HFFc6 (cell line): ENCODE measurements around the gene CASS4. TPM values are rescaled to one million over a fixed set of nuclear protein-coding genes. Genes with fewer than 3 reads are reported as not detected.

Experiments used
- DNase-seq: peaks from one replicate; pipeline ENCODE4 v3.0.0-alpha.2; 2018
- H3K27ac Mint-ChIP-seq: 2 replicates; pipeline ENCODE4 v1.8.0; 2020; ENCODE audit warnings: mild to moderate bottlenecking, mixed read lengths
- H3K27me3 Mint-ChIP-seq: 2 replicates; pipeline ENCODE4 v1.8.0; 2021; ENCODE audit warnings: mild to moderate bottlenecking, moderate library complexity, mixed read lengths; ENCODE audit not compliant: insufficient read depth
- H3K36me3 Mint-ChIP-seq: 2 replicates; pipeline ENCODE4 v1.8.0; 2021; ENCODE audit warnings: low read depth, mixed read lengths
- H3K4me1 Mint-ChIP-seq: 2 replicates; pipeline ENCODE4 v1.8.0; 2020; ENCODE audit warnings: low read depth, mixed read lengths
- H3K4me3 Mint-ChIP-seq: 2 replicates; pipeline ENCODE4 v1.8.0; 2020; ENCODE audit warnings: mild to moderate bottlenecking, moderate library complexity, mixed read lengths
- H3K9me3 Mint-ChIP-seq: 2 replicates; pipeline ENCODE4 v1.8.0; 2020; ENCODE audit warnings: mild to moderate bottlenecking, mixed read lengths
- total RNA-seq, 6 experiments: library from RNA; stranded (reverse); fragmentation: NEBNext Ultra II Directional; extraction: Animal tissue kit (Norgen Biotek cat#: 25700); gene quantifications; 2 replicates in 1 of 6; 3 replicates in 5 of 6; pipeline ENCODE4 v1.2.3, GENCODE V29; 2021
- TF ChIP-seq, protein P1 (sequence below): fragments of 200-600 bp; sonication (generic); IDR thresholded peaks from 2 replicates; pipeline ENCODE4 v1.5.0; 2021; ENCODE audit warnings: antibody characterized with exemption, mild to moderate bottlenecking

The CASS4 gene
- total RNA-seq, 6 experiments from 2014 or later, result 0.38 to 0.70 (median 0.56) TPM

DNA sequence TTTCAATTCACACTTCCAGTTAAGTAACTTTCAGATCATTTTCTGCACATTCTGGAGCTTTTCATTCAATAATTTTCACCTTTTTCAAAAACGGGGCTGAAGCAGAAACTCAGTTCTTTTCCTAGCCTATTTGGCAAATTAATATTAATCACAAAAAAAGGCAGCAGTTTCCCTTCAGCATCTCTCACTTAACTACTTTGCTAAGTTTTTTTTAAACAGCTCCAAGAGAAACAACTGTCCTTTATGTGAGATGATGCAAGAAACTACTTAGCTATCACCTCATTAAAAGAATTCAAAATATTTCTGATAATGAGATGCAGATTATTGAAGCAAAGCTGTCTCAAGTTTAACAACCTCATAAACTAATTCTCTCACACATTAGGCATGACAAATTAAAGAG, 11.8 kb downstream of the CASS4 start:
- Mint-ChIP-seq H3K4me3 (no peak overlapping the region), H3K36me3 (peaks cover 4% of the 10 kb centered on the region), H3K27me3 (no peaks in the 10 kb centered on the region), H3K9me3 (no peaks in the 10 kb centered on the region), H3K27ac (no peak overlapping the region), H3K4me1 (peaks cover 68% of the 10 kb centered on the region)
- TF ChIP-seq, protein P1, sequence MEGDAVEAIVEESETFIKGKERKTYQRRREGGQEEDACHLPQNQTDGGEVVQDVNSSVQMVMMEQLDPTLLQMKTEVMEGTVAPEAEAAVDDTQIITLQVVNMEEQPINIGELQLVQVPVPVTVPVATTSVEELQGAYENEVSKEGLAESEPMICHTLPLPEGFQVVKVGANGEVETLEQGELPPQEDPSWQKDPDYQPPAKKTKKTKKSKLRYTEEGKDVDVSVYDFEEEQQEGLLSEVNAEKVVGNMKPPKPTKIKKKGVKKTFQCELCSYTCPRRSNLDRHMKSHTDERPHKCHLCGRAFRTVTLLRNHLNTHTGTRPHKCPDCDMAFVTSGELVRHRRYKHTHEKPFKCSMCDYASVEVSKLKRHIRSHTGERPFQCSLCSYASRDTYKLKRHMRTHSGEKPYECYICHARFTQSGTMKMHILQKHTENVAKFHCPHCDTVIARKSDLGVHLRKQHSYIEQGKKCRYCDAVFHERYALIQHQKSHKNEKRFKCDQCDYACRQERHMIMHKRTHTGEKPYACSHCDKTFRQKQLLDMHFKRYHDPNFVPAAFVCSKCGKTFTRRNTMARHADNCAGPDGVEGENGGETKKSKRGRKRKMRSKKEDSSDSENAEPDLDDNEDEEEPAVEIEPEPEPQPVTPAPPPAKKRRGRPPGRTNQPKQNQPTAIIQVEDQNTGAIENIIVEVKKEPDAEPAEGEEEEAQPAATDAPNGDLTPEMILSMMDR, result no peak
- DNase-seq, result no peak

DNA sequence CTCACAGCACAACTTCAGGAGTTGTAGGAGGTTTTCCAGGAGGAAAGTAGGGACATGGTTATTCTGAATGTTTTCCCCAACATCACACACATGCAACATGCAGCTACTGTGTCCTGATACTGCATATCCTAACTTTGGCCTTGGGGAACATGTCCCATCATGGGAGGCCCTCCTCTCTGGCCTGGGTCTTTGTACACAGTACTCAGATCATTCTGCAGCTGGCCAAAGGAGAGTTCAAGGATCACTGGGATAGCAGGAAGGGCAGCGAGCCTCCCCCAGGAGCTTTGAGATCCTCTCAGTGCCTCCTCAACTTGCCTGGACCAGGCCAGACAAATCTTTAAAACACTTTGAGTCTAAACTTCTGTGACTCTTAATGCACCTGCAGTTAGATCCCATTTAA, 12.9 kb downstream of the CASS4 start:
- no peaks in the 10 kb centered on the region for H3K36me3 Mint-ChIP-seq
- no peaks in the 10 kb centered on the region for H3K9me3 Mint-ChIP-seq
- TF ChIP-seq, protein P1, result no peak
- H3K4me1 Mint-ChIP-seq, result peaks cover 74% of the 10 kb centered on the region
- no peak overlapping the region for H3K4me3 Mint-ChIP-seq
- no peak overlapping the region for H3K27ac Mint-ChIP-seq
- no peak for DNase-seq
- H3K27me3 Mint-ChIP-seq, result no peaks in the 10 kb centered on the region

GRCh38 chr20:56426026-56426425, 14.0 kb downstream of the CASS4 start:
- Mint-ChIP-seq H3K4me3 (no peak overlapping the region), H3K9me3 (no peaks in the 10 kb centered on the region), H3K27ac (no peak overlapping the region), H3K4me1 (peaks cover 79% of the 10 kb centered on the region), H3K27me3 (no peaks in the 10 kb centered on the region), H3K36me3 (no peaks in the 10 kb centered on the region)
- no peak for DNase-seq
- TF ChIP-seq, protein P1, result no peak

GRCh38 chr20:56426926-56427325, 14.9 kb downstream of the CASS4 start:
- no peak for DNase-seq
- Mint-ChIP-seq H3K4me3 (no peak overlapping the region), H3K4me1 (peaks cover 72% of the 10 kb centered on the region), H3K36me3 (no peaks in the 10 kb centered on the region), H3K27ac (no peak overlapping the region), H3K27me3 (no peaks in the 10 kb centered on the region), H3K9me3 (no peaks in the 10 kb centered on the region)
- TF ChIP-seq, protein P1, result no peak

GRCh38 chr20:56427797-56428196, 15.7 kb downstream of the CASS4 start:
- DNase-seq, result no peak
- TF ChIP-seq, protein P1, result no peak
- Mint-ChIP-seq H3K4me3 (no peak overlapping the region), H3K36me3 (no peaks in the 10 kb centered on the region), H3K27ac (peak overlapping the region; percentile 97), H3K27me3 (no peaks in the 10 kb centered on the region), H3K9me3 (no peaks in the 10 kb centered on the region), H3K4me1 (peaks cover 66% of the 10 kb centered on the region)

DNA sequence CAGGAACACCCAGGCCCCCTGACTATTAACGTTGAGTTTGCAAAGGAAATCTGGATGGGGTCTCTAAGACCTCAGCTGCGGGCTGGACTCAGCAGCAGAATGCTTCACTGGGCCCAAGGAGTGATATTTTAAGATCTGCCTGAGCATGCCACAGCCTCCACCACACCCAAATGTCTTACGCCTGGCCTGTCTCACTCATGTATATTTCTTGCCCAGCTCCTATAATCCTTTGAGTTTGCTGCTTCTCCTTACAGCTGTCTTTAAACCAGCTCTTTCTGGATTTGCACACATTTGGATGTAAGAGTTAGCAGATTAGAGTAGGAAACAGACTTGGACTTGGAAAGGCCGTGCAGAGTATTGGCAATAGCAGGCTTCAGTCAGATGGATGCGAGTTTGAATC, 16.4 kb downstream of the CASS4 start:
- no peaks in the 10 kb centered on the region for H3K9me3 Mint-ChIP-seq
- TF ChIP-seq, protein P1, result no peak
- H3K27ac Mint-ChIP-seq, result peak overlapping the region; percentile 97
- DNase-seq, result no peak
- H3K4me1 Mint-ChIP-seq, result peaks cover 67% of the 10 kb centered on the region
- H3K36me3 Mint-ChIP-seq, result no peaks in the 10 kb centered on the region
- H3K4me3 Mint-ChIP-seq, result no peak overlapping the region
- no peaks in the 10 kb centered on the region for H3K27me3 Mint-ChIP-seq
